GM12891 (cell line): ENCODE data around the gene ADK.

ENCODE experiments used
- PAX5 ChIP-seq: IDR thresholded peaks from 2 replicates; pipeline ENCODE4 v1.6.1; 2011; ENCODE audit warnings: low read length, moderate library complexity, mild to moderate bottlenecking; ENCODE audit not compliant: insufficient read depth, severe bottlenecking
- POLR2A ChIP-seq: IDR thresholded peaks from 2 replicates; pipeline ENCODE4 v1.6.1; 2011; ENCODE audit warnings: low read depth, low read length, control low read depth
- POLR2AphosphoS5 ChIP-seq: IDR thresholded peaks from 2 replicates; pipeline ENCODE4 v1.6.1; 2011; ENCODE audit warnings: low read depth, low read length, control low read depth
- TAF1 ChIP-seq: IDR thresholded peaks from 2 replicates; pipeline ENCODE4 v1.6.1; 2011; ENCODE audit warnings: low read depth, low read length, control low read depth

GRCh38 chr10:74153123-74153522 is 2.1 kb downstream of the ADK start:
- no peak for TF ChIP-seq POLR2A
- TF ChIP-seq POLR2AphosphoS5: no peak
- no peak for TF ChIP-seq PAX5
- TF ChIP-seq TAF1: no peak
